HS-5 (cell line): Measurements from ENCODE around the gene GUSB.

Experiments
- DNase-seq: peaks from one replicate; pipeline ENCODE4 v3.0.0-alpha.2; 2012; ENCODE audit warnings: low read depth

Gene GUSB

GRCh38 chr7:65931685-65932084, 50.3 kb downstream of the GUSB start:
- DNase-seq = no peak

DNA sequence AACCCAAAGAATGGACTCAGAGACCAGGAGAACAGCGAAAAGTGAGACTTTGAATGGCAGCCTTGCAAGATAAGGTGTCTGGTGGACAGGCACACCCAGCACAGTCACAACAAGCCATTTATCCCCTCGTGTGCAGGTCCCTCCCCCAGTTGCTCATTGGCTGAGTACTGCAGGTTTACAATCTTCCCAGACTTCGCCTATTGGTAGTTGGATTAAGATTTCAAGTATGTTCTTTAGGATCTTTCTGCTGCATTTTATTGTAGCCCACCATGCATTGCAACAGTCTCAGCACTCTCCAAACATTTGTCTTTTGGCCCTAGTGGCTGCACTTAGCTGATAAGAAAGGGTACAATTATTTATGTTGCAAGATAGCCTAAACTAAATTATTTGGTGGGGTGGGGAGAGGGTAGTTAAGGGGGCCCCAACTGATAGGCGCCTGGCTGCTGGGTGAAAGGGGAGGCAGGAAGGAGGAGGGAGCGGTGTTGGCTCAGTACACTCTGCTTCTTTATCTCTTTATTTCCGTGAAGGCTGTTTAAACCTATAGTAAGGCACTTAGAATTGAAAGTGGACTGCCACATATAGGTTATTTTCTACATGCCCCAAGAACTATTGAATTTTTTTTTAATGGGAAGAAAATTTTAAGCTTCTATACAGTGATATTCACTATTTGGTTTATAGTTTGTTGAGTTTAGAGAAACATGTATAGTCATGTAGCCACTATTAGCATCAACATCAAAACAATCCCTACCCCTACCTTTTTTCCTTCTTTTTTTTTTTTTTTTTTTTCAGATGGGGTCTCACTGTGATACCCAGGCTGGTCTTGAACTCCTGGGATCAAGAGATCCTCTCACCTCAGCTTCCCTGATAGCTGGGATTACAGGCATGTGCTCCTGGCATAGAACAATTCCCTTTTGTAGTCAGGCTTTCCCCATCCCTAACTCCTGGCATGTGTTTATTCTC, 54.2 kb downstream of the GUSB start:
- no peak for DNase-seq

DNA sequence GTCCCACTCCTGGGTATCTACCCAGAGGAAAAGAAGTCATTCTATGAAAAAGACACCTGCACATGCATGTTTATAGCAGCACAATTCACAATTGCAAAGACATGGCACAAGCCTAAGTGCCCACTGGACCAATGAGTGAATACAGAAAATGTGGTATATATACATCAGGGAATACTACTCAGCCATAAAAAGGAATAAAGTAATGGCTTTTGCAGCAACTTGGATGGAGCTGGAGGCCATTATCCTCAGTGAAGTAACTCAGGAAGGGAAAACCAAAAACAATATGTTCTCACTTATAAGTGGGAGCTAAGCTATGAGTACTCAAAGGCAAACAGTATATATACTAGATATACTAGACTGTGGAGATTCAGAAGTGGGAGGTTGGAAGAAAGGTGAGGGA, 55.4 kb downstream of the GUSB start:
- DNase-seq = no peak

- DNase-seq = no peak
These were observed 57.0 kb downstream of the GUSB start for GRCh38 chr7:65925040-65925439.

DNA sequence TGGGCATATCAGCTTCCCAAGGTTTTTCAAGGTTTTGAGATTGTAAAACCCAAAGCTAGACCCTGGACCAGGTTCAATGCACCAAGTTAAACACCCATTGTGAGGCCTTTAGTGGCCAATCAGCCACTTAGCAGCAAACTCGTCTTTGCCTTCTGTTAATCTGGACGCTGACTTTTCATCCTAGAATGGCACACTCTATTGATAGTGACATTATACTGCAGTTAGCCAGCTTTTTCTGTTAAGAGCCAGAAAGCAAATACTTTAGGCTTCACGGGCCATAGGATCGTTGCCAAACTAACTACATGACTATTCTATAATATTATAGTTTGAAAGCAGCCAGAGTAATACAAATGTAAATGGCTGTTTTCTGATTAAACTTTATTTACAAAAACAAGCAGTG, 57.8 kb downstream of the GUSB start:
- no peak for DNase-seq

DNA sequence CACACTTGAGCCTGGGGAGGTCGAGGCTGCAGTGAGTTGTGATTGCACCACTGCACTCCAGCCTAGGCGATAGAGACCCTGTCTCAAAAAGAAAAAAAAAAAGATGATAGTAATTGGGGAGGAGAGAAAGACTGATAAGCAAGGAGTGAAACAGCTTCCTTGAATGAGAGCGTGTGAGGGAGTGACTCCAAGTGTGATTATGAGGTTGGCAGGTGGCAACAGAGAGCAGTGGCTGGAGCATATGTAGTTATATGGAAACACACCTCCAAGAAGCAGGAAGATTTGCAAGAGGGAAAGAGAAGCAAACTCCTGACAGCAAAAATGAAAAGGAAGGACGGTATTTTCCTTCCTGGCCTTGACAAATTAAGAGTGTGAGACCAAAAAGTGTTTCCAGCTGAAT, 58.7 kb downstream of the GUSB start:
- no peak for DNase-seq

GRCh38 chr7:65915921-65916657, 65.9 kb downstream of the GUSB start:
- DNase-seq = no peak

GRCh38 chr7:65912237-65912636, 69.8 kb downstream of the GUSB start:
- no peak for DNase-seq
